HG02973 (cell line): ENCODE measurements around the gene REV3L.
"Not testable (repeated sequence)": the region's sequence is repeated elsewhere in the genome, so short reads cannot be mapped to it uniquely, and the experiment has no call there.

Source experiments
- ATAC-seq: cut with Tn5 transposase; IDR thresholded peaks from one replicate; pipeline ENCODE4 v1.9.1; 2021; ENCODE audit warnings: moderate library complexity; ENCODE audit not compliant: unreplicated experiment

Gene REV3L

GRCh38 chr6:111306104-111306888, 176.7 kb downstream of the REV3L start:
- no peak for ATAC-seq

GRCh38 chr6:111301946-111302345, 181.1 kb downstream of the REV3L start:
- ATAC-seq = peak; percentile 40

GRCh38 chr6:111300938-111301800, 181.8 kb downstream of the REV3L start:
- ATAC-seq = not testable (repeated sequence)

GRCh38 chr6:111297776-111298175, 185.2 kb downstream of the REV3L start:
- ATAC-seq = no peak

GRCh38 chr6:111294374-111294967, 188.5 kb downstream of the REV3L start:
- ATAC-seq = no peak

GRCh38 chr6:111291336-111292259, 191.4 kb downstream of the REV3L start:
- no peak for ATAC-seq

GRCh38 chr6:111290689-111291335, 192.2 kb downstream of the REV3L start:
- ATAC-seq = not testable (repeated sequence)

GRCh38 chr6:111284356-111284755, 198.7 kb downstream of the REV3L start:
- not testable (repeated sequence) for ATAC-seq

GRCh38 chr6:111283707-111284106, 199.3 kb downstream of the REV3L start:
- ATAC-seq = no peak

GRCh38 chr6:111282515-111282914, 200.5 kb downstream of the REV3L start:
- no peak for ATAC-seq

GRCh38 chr6:111280445-111280955, 202.5 kb downstream of the REV3L start:
- no peak for ATAC-seq

GRCh38 chr6:111278731-111279130, 204.3 kb downstream of the REV3L start:
- no peak for ATAC-seq

GRCh38 chr6:111277819-111278218, 205.2 kb downstream of the REV3L start:
- no peak for ATAC-seq

GRCh38 chr6:111276736-111277135, 206.3 kb downstream of the REV3L start:
- ATAC-seq = no peak

GRCh38 chr6:111276335-111276734, 206.7 kb downstream of the REV3L start:
- no peak for ATAC-seq

- ATAC-seq = no peak
Observed at GRCh38 chr6:111274593-111275217, 208.3 kb downstream of the REV3L start.

- no peak for ATAC-seq
Observed at GRCh38 chr6:111270121-111270520, 212.9 kb downstream of the REV3L start.

- no peak for ATAC-seq
Observed at GRCh38 chr6:111269401-111269970, 213.5 kb downstream of the REV3L start.

GRCh38 chr6:111267764-111268333, 215.2 kb downstream of the REV3L start:
- ATAC-seq = no peak
